Esophagus muscularis mucosa (tissue), 4 donors: ENCODE data around the gene RFXANK.

Source experiments
- CTCF ChIP-seq, 3 experiments: fragments of 200-600 bp in 2 of 3; fragments of 450-650 bp in 1 of 3; sonication (generic) in 2 of 3; IDR thresholded peaks; one replicate each; pipeline ENCODE4 v1.5.1; 2017 to 2019; ENCODE audit warnings: antibody characterized with exemption in 3 of 3, mild to moderate bottlenecking in 2 of 3, moderate library complexity in 1 of 3
- EP300 ChIP-seq: sonication (generic); formaldehyde crosslinking; IDR thresholded peaks from one replicate; pipeline ENCODE4 v1.6.1; 2017; ENCODE audit warnings: antibody characterized with exemption
- POLR2A ChIP-seq: fragments of 450-650 bp; IDR thresholded peaks from one replicate; pipeline ENCODE4 v1.6.1; 2017; ENCODE audit warnings: antibody characterized with exemption, moderate library complexity, mild to moderate bottlenecking, low read depth
- POLR2AphosphoS5 ChIP-seq, 2 donors: sonication (generic); formaldehyde crosslinking; IDR thresholded peaks; one replicate each; pipeline ENCODE4 v1.6.1; 2017; ENCODE audit warnings: antibody characterized with exemption in 2 of 2

DNA sequence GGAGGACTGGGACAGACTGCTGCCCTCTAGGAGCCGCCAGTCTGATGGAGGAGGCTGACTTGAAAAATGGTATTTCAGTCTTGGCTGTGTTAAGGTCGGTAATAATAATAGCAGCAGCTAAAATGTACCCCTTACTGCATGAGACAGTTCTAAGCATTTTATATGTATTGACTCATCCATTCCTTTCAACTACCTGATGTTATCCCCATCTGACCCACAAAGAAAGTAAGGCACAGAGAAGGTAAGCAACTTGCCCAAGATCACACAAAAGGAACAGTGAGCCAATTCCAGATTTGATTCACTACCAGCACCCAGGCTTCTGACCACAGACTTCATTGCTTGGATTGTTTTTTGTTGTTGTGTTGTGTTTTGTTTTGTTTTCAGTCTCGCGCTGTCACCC is 23.7 kb downstream of the RFXANK start:
- TF ChIP-seq POLR2AphosphoS5 (IDR thresholded peaks at IDR 0.05) (no peak), CTCF (IDR thresholded peaks at IDR 0.05) (no peak), POLR2A (no peak), EP300 (no peak)
